Breast epithelium (tissue), 3 donors: ENCODE data around the gene PAK6.

Source experiments
- CTCF ChIP-seq, 3 donors: fragments of 450-650 bp; IDR thresholded peaks; one replicate each; pipeline ENCODE4 v1.5.1; 2016 to 2017; ENCODE audit warnings: antibody characterized with exemption in 3 of 3, mild to moderate bottlenecking in 3 of 3, moderate library complexity in 3 of 3
- POLR2AphosphoS5 ChIP-seq, 3 donors: sonication (generic); formaldehyde crosslinking; IDR thresholded peaks; one replicate each; pipeline ENCODE4 v1.6.1; 2017; ENCODE audit warnings: antibody characterized with exemption in 3 of 3

GRCh38 chr15:40310993-40311392 lies 72.1 kb downstream of the PAK6 start:
- TF ChIP-seq CTCF (IDR thresholded peaks at IDR 0.05) = no peak
- no peak for TF ChIP-seq POLR2AphosphoS5 (IDR thresholded peaks at IDR 0.05)
